NCI-H2107 (cell line): Measurements from ENCODE around the gene EIPR1.

Experiments used
- DNase-seq: peaks from one replicate; lab custom pipeline; 2025; lab: John Stamatoyannopoulos, UW

EIPR1 gene

GRCh38 chr2:3324036-3324386 lies 53.6 kb downstream of the EIPR1 start:
- no peak for DNase-seq

- no peak for DNase-seq
These were observed 54.1 kb downstream of the EIPR1 start for GRCh38 chr2:3323360-3324035.

GRCh38 chr2:3322311-3322970 lies 55.2 kb downstream of the EIPR1 start:
- no peak for DNase-seq

GRCh38 chr2:3321825-3322224 lies 55.8 kb downstream of the EIPR1 start:
- no peak for DNase-seq

- DNase-seq: no peak
These were observed 56.6 kb downstream of the EIPR1 start for GRCh38 chr2:3320910-3321605.

- no peak for DNase-seq
These were observed 57.7 kb downstream of the EIPR1 start for GRCh38 chr2:3319745-3320566.

- DNase-seq: no peak
These were observed 58.5 kb downstream of the EIPR1 start for GRCh38 chr2:3319134-3319533.

GRCh38 chr2:3317871-3318590 lies 59.6 kb downstream of the EIPR1 start:
- no peak for DNase-seq

- DNase-seq: no peak
These were observed 60.3 kb downstream of the EIPR1 start for GRCh38 chr2:3317277-3317685.

GRCh38 chr2:3316456-3317276 lies 61.0 kb downstream of the EIPR1 start:
- no peak for DNase-seq

- no peak for DNase-seq
These were observed 63.0 kb downstream of the EIPR1 start for GRCh38 chr2:3314626-3315025.

- DNase-seq: peak; percentile 9
These were observed 63.7 kb downstream of the EIPR1 start for GRCh38 chr2:3313781-3314375.

GRCh38 chr2:3312576-3313345 lies 64.9 kb downstream of the EIPR1 start:
- DNase-seq: no peak

GRCh38 chr2:3311601-3312000 lies 66.0 kb downstream of the EIPR1 start:
- DNase-seq: no peak

- no peak for DNase-seq
These were observed 67.9 kb downstream of the EIPR1 start for GRCh38 chr2:3309496-3310355.

GRCh38 chr2:3307901-3308300 lies 69.7 kb downstream of the EIPR1 start:
- no peak for DNase-seq

- DNase-seq: no peak
These were observed 70.4 kb downstream of the EIPR1 start for GRCh38 chr2:3307236-3307635.

- DNase-seq: no peak
These were observed 71.7 kb downstream of the EIPR1 start for GRCh38 chr2:3305952-3306351.

- DNase-seq: no peak
These were observed 72.2 kb downstream of the EIPR1 start for GRCh38 chr2:3305431-3305830.
